Activated CD4-positive, alpha-beta T cell treated with anti-CD3 and anti-CD28 coated beads for 36 hours (primary cell): Measurements from ENCODE around the gene RECK. TPM values are rescaled to one million over a fixed set of nuclear protein-coding genes. Genes with fewer than 3 reads are reported as not detected.
A peak's percentile ranks its signal among the peaks of the same experiment; 100 is the strongest.

Experiments used
- ATAC-seq: fragments of 200-7000 bp; cut with Tn5 transposase; one replicate; pipeline ENCODE4 v1.10.0; 2021; ENCODE audit warnings: mild to moderate bottlenecking, moderate library complexity
- CTCF ChIA-PET: fragments of 350-600 bp; sonication (Branson Sonifier 250); formaldehyde crosslinking; loops from one replicate; lab custom pipeline; 2021; ENCODE audit warnings: antibody characterized with exemption; lab: Charles Lee
- POLR2A ChIA-PET: fragments of 350-600 bp; sonication (Branson Sonifier 250); formaldehyde crosslinking; loops from one replicate; lab custom pipeline; 2021; ENCODE audit warnings: antibody characterized with exemption, inconsistent platforms; lab: Charles Lee
- DNase-seq: peaks from one replicate; pipeline ENCODE4 v3.0.0-alpha.2; 2020
- H3K27ac Mint-ChIP-seq: one replicate; pipeline ENCODE4 v1.8.0; 2021; ENCODE audit warnings: mixed read lengths
- H3K27me3 Mint-ChIP-seq: one replicate; pipeline ENCODE4 v1.8.0; 2021; ENCODE audit warnings: mixed read lengths
- H3K36me3 Mint-ChIP-seq: one replicate; pipeline ENCODE4 v1.8.0; 2021; ENCODE audit warnings: low read depth, mixed read lengths
- H3K4me1 Mint-ChIP-seq: one replicate; pipeline ENCODE4 v1.8.0; 2021; ENCODE audit warnings: mixed read lengths
- H3K4me3 Mint-ChIP-seq: one replicate; pipeline ENCODE4 v1.8.0; 2021; ENCODE audit warnings: mild to moderate bottlenecking, moderate library complexity, mixed read lengths
- H3K9me3 Mint-ChIP-seq: one replicate; pipeline ENCODE4 v1.8.0; 2021; ENCODE audit warnings: low read depth, mixed read lengths
- intact Hi-C, 2 experiments: fragments of 100-400 bp; cut with DNase I in 1 of 2; cut with micrococcal nuclease in 1 of 2; formaldehyde crosslinking; loops; one replicate each; pipeline versions ENCODE4 v1.14.2 to v1.15.1; 2022 to 2024; cut with DNase I, micrococcal nuclease
- total RNA-seq, 2 experiments: library from RNA; stranded (reverse); gene quantifications; one replicate each; pipeline ENCODE4 v1.2.3, GENCODE V29; 2021

RECK gene
- total RNA-seq, 2 experiments from 2014 or later: 5.0 to 5.6 TPM

GRCh38 chr9:36166168-36166927, 129.6 kb downstream of the RECK start:
- peak; percentile 90 for DNase-seq

GRCh38 chr9:36169166-36169565, 132.5 kb downstream of the RECK start, which contains the start of gene CCIN:
CCIN (plus strand) TSS chr9:36169388; CDS start chr9:36169503, 115 bp downstream.
- Mint-ChIP-seq H3K4me3 (no peak within 1 kb of the TSS), H3K36me3 (no peaks in the 10 kb centered on the region), H3K9me3 (no peaks in the 10 kb centered on the region), H3K4me1 (peaks cover 6% of the 10 kb centered on the region), H3K27me3 (no peaks in the 10 kb centered on the region), H3K27ac (no peak within 1 kb of the TSS)
- DNase-seq: no peak
- ChIA-PET POLR2A (no interaction called here), CTCF (interaction anchor here (0.6 to 15.4 kb wide), 5 partner anchors 21 to 104 kb away, joined by 3 to 246 read pairs (median 3); partner anchors contain the start of genes CLTA and GLIPR2)
- intact Hi-C loops: loop anchor here in 1 of 2 experiments (5.0 kb wide), 1 partner anchor 132 kb away; the partner anchor contains the start of gene RECK
- no peak for ATAC-seq

More at GRCh38 chr9:36166168-36166927, 129.6 kb downstream of the RECK start:
- peaks cover 6% of the 10 kb centered on the region for H3K4me1 Mint-ChIP-seq
- no peaks in the 10 kb centered on the region for H3K36me3 Mint-ChIP-seq
- no peaks in the 10 kb centered on the region for H3K9me3 Mint-ChIP-seq
- ChIA-PET CTCF (interaction anchor here (0.5 to 15.4 kb wide), 34 partner anchors 9 to 272 kb away, joined by 3 to 246 read pairs (median 4); partner anchors contain the start of genes CLTA and GLIPR2), POLR2A (interaction anchor here (0.6 to 1.1 kb wide), 2 partner anchors 24 to 242 kb away, joined by 3 read pairs; partner anchors contain the start of gene CLTA)
- no peaks in the 10 kb centered on the region for H3K27me3 Mint-ChIP-seq
- intact Hi-C loops: loop anchor here (1.0 to 5.0 kb wide), 8 partner anchors 29 to 212 kb away; partner anchors contain the start of genes GLIPR2 (in 1 of the 2) and RECK (in 1 of the 2)
- peak overlapping the region; percentile 69 for H3K4me3 Mint-ChIP-seq
- H3K27ac Mint-ChIP-seq: peak overlapping the region; percentile 31
- ATAC-seq: peak; percentile 97

- Mint-ChIP-seq H3K4me3 (no peak overlapping the region), H3K9me3 (no peaks in the 10 kb centered on the region), H3K4me1 (peaks cover 6% of the 10 kb centered on the region), H3K36me3 (no peaks in the 10 kb centered on the region), H3K27ac (no peak overlapping the region), H3K27me3 (no peaks in the 10 kb centered on the region)
- intact Hi-C loops: loop anchor here in 1 of 2 experiments (5.0 kb wide), 1 partner anchor 132 kb away; the partner anchor contains the start of gene RECK
- DNase-seq: no peak
- no peak for ATAC-seq
- ChIA-PET CTCF (interaction anchor here (5.2 to 15.4 kb wide), 2 partner anchors 20 to 67 kb away, joined by 25 to 246 read pairs; partner anchors contain the start of gene CLTA), POLR2A (no interaction called here)
These were observed 133.0 kb downstream of the RECK start for GRCh38 chr9:36169708-36170107.

GRCh38 chr9:36170531-36170930, 133.8 kb downstream of the RECK start:
- ChIA-PET POLR2A (no interaction called here), CTCF (interaction anchor here (5.2 to 15.4 kb wide), 2 partner anchors 19 to 68 kb away, joined by 25 to 246 read pairs; partner anchors contain the start of gene CLTA)
- H3K36me3 Mint-ChIP-seq: no peaks in the 10 kb centered on the region
- no peaks in the 10 kb centered on the region for H3K9me3 Mint-ChIP-seq
- intact Hi-C loops: no loop called here
- ATAC-seq (no peak), DNase-seq (no peak)
- H3K27me3 Mint-ChIP-seq: no peaks in the 10 kb centered on the region
- H3K27ac Mint-ChIP-seq: no peak overlapping the region
- H3K4me1 Mint-ChIP-seq: peaks cover 6% of the 10 kb centered on the region
- H3K4me3 Mint-ChIP-seq: no peak overlapping the region

- Mint-ChIP-seq H3K9me3 (no peaks in the 10 kb centered on the region), H3K27me3 (no peaks in the 10 kb centered on the region), H3K27ac (no peak overlapping the region), H3K36me3 (no peaks in the 10 kb centered on the region), H3K4me3 (no peak overlapping the region), H3K4me1 (no peaks in the 10 kb centered on the region)
- ChIA-PET POLR2A (no interaction called here), CTCF (interaction anchor here (0.6 to 1.5 kb wide), 2 partner anchors 151 to 1602 kb away, joined by 3 read pairs; no protein-coding TSS in a partner anchor)
- no peak for ATAC-seq
- DNase-seq: no peak
- intact Hi-C loops: no loop called here
These were observed 137.1 kb downstream of the RECK start for GRCh38 chr9:36173861-36174260.

Other genes with a start within 250 kb of the RECK start
- 10 to 100 TPM in 1 of 2 experiments, 1 to 10 TPM in 1; 9.3 to 10.5 TPM for gene NPR2, start 245.3 kb upstream of the RECK start, total RNA-seq
- gene SPAG8, start 224.7 kb upstream of the RECK start, total RNA-seq: 1 to 10 TPM in 1 of 2 experiments, under 1 TPM in 1; 0.85 to 1.7 TPM
- gene HINT2, start 221.9 kb upstream of the RECK start, total RNA-seq: 10 to 100 TPM; 47.4 to 61.1 TPM
- gene FAM221B, start 208.2 kb upstream of the RECK start, total RNA-seq: not detected
- 1 to 10 TPM; 5.8 to 6.9 TPM for gene TMEM8B, start 207.7 kb upstream of the RECK start, total RNA-seq
- gene OR13J1, start 166.5 kb upstream of the RECK start, total RNA-seq: not detected
- gene HRCT1, start 130.7 kb upstream of the RECK start, total RNA-seq: not detected
- not detected for gene SPAAR, start 127.4 kb upstream of the RECK start, total RNA-seq
- not detected for gene OR2S2, start 78.8 kb upstream of the RECK start, total RNA-seq
- gene GLIPR2, start 99.8 kb downstream of the RECK start, total RNA-seq: 10 to 100 TPM; 13.7 to 18.4 TPM
- not detected for gene CCIN, start 132.5 kb downstream of the RECK start, total RNA-seq
- gene CLTA, start 154.0 kb downstream of the RECK start, total RNA-seq: 100 to 1,000 TPM; 123 to 133 TPM
- gene GNE, start 221.5 kb downstream of the RECK start, total RNA-seq: 10 to 100 TPM; 17.0 to 19.0 TPM